GM18861 (cell line): ENCODE results near the gene MTHFD1.
"Not testable (repeated sequence)": the region's sequence is repeated elsewhere in the genome, so short reads cannot be mapped to it uniquely, and the experiment has no call there.

ENCODE experiments used
- ATAC-seq: cut with Tn5 transposase; IDR thresholded peaks from one replicate; pipeline ENCODE4 v1.9.1; 2021; ENCODE audit not compliant: unreplicated experiment

Gene MTHFD1

GRCh38 chr14:64387782-64388532, at the start of gene MTHFD1:
MTHFD1 (plus strand) TSS chr14:64388353; CDS start chr14:64388428, 75 bp downstream.
- peak; percentile 69 for ATAC-seq

- peak; percentile 86 for ATAC-seq
Measured at GRCh38 chr14:64338616-64339316, 49.4 kb upstream of the MTHFD1 start.

GRCh38 chr14:64340560-64341196, 47.5 kb upstream of the MTHFD1 start:
- no peak for ATAC-seq

- ATAC-seq, result no peak
Measured at GRCh38 chr14:64347748-64348147, 40.4 kb upstream of the MTHFD1 start.

GRCh38 chr14:64349741-64350490, 38.2 kb upstream of the MTHFD1 start:
- no peak for ATAC-seq

GRCh38 chr14:64363265-64363846, 24.8 kb upstream of the MTHFD1 start:
- no peak for ATAC-seq

- no peak for ATAC-seq
Measured at GRCh38 chr14:64364907-64365306, 23.2 kb upstream of the MTHFD1 start.

- not testable (repeated sequence) for ATAC-seq
Measured at GRCh38 chr14:64365358-64365889, 22.7 kb upstream of the MTHFD1 start.

- no peak for ATAC-seq
Measured at GRCh38 chr14:64369201-64369600, 19.0 kb upstream of the MTHFD1 start.

- ATAC-seq, result peak; percentile 6
Measured at GRCh38 chr14:64387232-64387781, 846 bp upstream of the MTHFD1 start.

GRCh38 chr14:64388533-64389285, 556 bp downstream of the MTHFD1 start:
- ATAC-seq, result peak; percentile 2

- ATAC-seq, result no peak
Measured at GRCh38 chr14:64391113-64391725, 3.1 kb downstream of the MTHFD1 start.

GRCh38 chr14:64391986-64392385, 3.8 kb downstream of the MTHFD1 start:
- ATAC-seq, result no peak

- not testable (repeated sequence) for ATAC-seq
Measured at GRCh38 chr14:64393189-64393726, 5.1 kb downstream of the MTHFD1 start.

- ATAC-seq, result no peak
Measured at GRCh38 chr14:64394423-64394822, 6.3 kb downstream of the MTHFD1 start.

- ATAC-seq, result no peak
Measured at GRCh38 chr14:64394977-64395633, 7.0 kb downstream of the MTHFD1 start.

GRCh38 chr14:64400829-64401459, 12.8 kb downstream of the MTHFD1 start:
- ATAC-seq, result no peak

- ATAC-seq, result no peak
Measured at GRCh38 chr14:64401949-64402348, 13.8 kb downstream of the MTHFD1 start.
